SK-N-SH treated with all-trans-retinoic acid at 6 μM for 48 hours (cell line): ENCODE results near the gene PUM1.

ENCODE experiments used
- ATAC-seq: fragments of 200-7000 bp; cut with Tn5 transposase; 3 replicates; pipeline ENCODE4 v1.9.1; 2020; ENCODE audit warnings: mild to moderate bottlenecking, moderate library complexity
- ARNTL ChIP-seq: fragments of 450-650 bp; formaldehyde crosslinking; IDR thresholded peaks from 2 replicates; pipeline ENCODE4 v1.5.0; 2020; ENCODE audit warnings: low read depth, mild to moderate bottlenecking, moderate library complexity, borderline replicate concordance
- BACH2 ChIP-seq: fragments of 250-450 bp; sonication (Bioruptor Pico); IDR thresholded peaks from 2 replicates; pipeline ENCODE4 v1.9.0; 2021; ENCODE audit warnings: mild to moderate bottlenecking, borderline replicate concordance
- CREB5 ChIP-seq: fragments of 250-450 bp; sonication (Bioruptor Pico); IDR thresholded peaks from 2 replicates; pipeline ENCODE4 v1.5.1; 2020; ENCODE audit warnings: low read depth, mild to moderate bottlenecking, moderate library complexity
- CSDC2 ChIP-seq: fragments of 250-450 bp; sonication (Bioruptor Pico); IDR thresholded peaks from 2 replicates; pipeline ENCODE4 v1.5.0; 2020; ENCODE audit warnings: mild to moderate bottlenecking, moderate library complexity
- CSRNP3 ChIP-seq: fragments of 250-450 bp; sonication (Bioruptor Pico); IDR thresholded peaks from 2 replicates; pipeline ENCODE4 v1.5.1; 2021; ENCODE audit warnings: mild to moderate bottlenecking, moderate library complexity
- ESRRG ChIP-seq: fragments of 250-450 bp; sonication (Bioruptor Pico); IDR thresholded peaks from 2 replicates; pipeline ENCODE4 v1.6.1; 2021; ENCODE audit warnings: mild to moderate bottlenecking
- GLIS3 ChIP-seq: fragments of 250-450 bp; sonication (Bioruptor Pico); IDR thresholded peaks from 2 replicates; pipeline ENCODE4 v1.5.0; 2020; ENCODE audit warnings: mild to moderate bottlenecking, moderate library complexity
- ISL1 ChIP-seq: fragments of 250-450 bp; sonication (Bioruptor Pico); IDR thresholded peaks from 2 replicates; pipeline ENCODE4 v2.1.2; 2022; ENCODE audit warnings: mild to moderate bottlenecking, moderate library complexity
- OSR1 ChIP-seq: fragments of 250-450 bp; sonication (Bioruptor Pico); IDR thresholded peaks from 2 replicates; pipeline ENCODE4 v1.8.0; 2022; ENCODE audit warnings: moderate library complexity, mild to moderate bottlenecking, inconsistent platforms
- PATZ1 ChIP-seq: fragments of 250-450 bp; sonication (Bioruptor Pico); IDR thresholded peaks from 2 replicates; pipeline ENCODE4 v1.8.0; 2020; ENCODE audit warnings: mild to moderate bottlenecking, moderate library complexity, borderline replicate concordance
- POU6F1 ChIP-seq: fragments of 250-450 bp; sonication (Bioruptor Pico); IDR thresholded peaks from 2 replicates; pipeline ENCODE4 v1.8.0; 2021; ENCODE audit warnings: low read depth, mild to moderate bottlenecking, moderate library complexity, borderline replicate concordance
- PPARA ChIP-seq: fragments of 250-450 bp; sonication (Bioruptor Pico); IDR thresholded peaks from 2 replicates; pipeline ENCODE4 v1.5.0; 2020; ENCODE audit warnings: mild to moderate bottlenecking, borderline replicate concordance
- RARB ChIP-seq: fragments of 250-450 bp; sonication (Bioruptor Pico); IDR thresholded peaks from 2 replicates; pipeline ENCODE4 v1.8.0; 2021; ENCODE audit warnings: mild to moderate bottlenecking, moderate library complexity
- SNAI2 ChIP-seq: fragments of 250-450 bp; sonication (Bioruptor Pico); IDR thresholded peaks from 2 replicates; pipeline ENCODE4 v1.5.0; 2020; ENCODE audit warnings: mild to moderate bottlenecking, moderate library complexity
- TCF4 ChIP-seq: fragments of 250-450 bp; sonication (Bioruptor Pico); IDR thresholded peaks from 2 replicates; pipeline ENCODE4 v1.8.0; 2021; ENCODE audit warnings: mild to moderate bottlenecking, moderate library complexity, borderline replicate concordance
- TOX ChIP-seq: fragments of 250-450 bp; sonication (Bioruptor Pico); IDR thresholded peaks from 2 replicates; pipeline ENCODE4 v1.8.0; 2021; ENCODE audit warnings: mild to moderate bottlenecking, moderate library complexity, borderline replicate concordance
- TSHZ2 ChIP-seq: fragments of 250-450 bp; sonication (Bioruptor Pico); IDR thresholded peaks from 2 replicates; pipeline ENCODE4 v1.5.0; 2020; ENCODE audit warnings: mild to moderate bottlenecking, moderate library complexity
- ZC3H10 ChIP-seq: fragments of 250-450 bp; sonication (Bioruptor Pico); IDR thresholded peaks from 2 replicates; pipeline ENCODE4 v1.5.1; 2021; ENCODE audit warnings: mild to moderate bottlenecking, moderate library complexity
- ZFP3 ChIP-seq: fragments of 250-450 bp; sonication (Bioruptor Pico); IDR thresholded peaks from 2 replicates; pipeline ENCODE4 v1.5.0; 2020; ENCODE audit warnings: mild to moderate bottlenecking, moderate library complexity
- ZFP30 ChIP-seq: fragments of 450-650 bp; formaldehyde crosslinking; IDR thresholded peaks from 2 replicates; pipeline ENCODE4 v1.5.0; 2022; ENCODE audit warnings: mild to moderate bottlenecking, moderate library complexity
- ZNF565 ChIP-seq: fragments of 450-650 bp; formaldehyde crosslinking; conservative IDR thresholded peaks from 2 replicates; pipeline ENCODE4 v1.5.0; 2020; ENCODE audit warnings: low read depth, mild to moderate bottlenecking, moderate library complexity
- ZNF70 ChIP-seq: fragments of 450-650 bp; formaldehyde crosslinking; IDR thresholded peaks from 2 replicates; pipeline ENCODE4 v1.5.0; 2020; ENCODE audit warnings: mild to moderate bottlenecking, moderate library complexity
- ZNF8 ChIP-seq: fragments of 450-650 bp; formaldehyde crosslinking; IDR thresholded peaks from 2 replicates; pipeline ENCODE4 v1.5.0; 2020; ENCODE audit warnings: mild to moderate bottlenecking, moderate library complexity

Gene PUM1

GRCh38 chr1:31010086-31010989, 55.2 kb downstream of the PUM1 start:
- TF ChIP-seq ZNF70 (CRISPR knock-in tag), result no peak
- no peak for TF ChIP-seq ZFP30 (CRISPR knock-in tag)
- TF ChIP-seq ARNTL, result no peak
- TF ChIP-seq PPARA, result no peak
- TF ChIP-seq OSR1 (CRISPR knock-in tag), result no peak
- no peak for TF ChIP-seq TCF4
- no peak for TF ChIP-seq GLIS3 (CRISPR knock-in tag)
- no peak for TF ChIP-seq CSRNP3 (CRISPR knock-in tag)
- peak; percentile 12; the same call in 2 of the 3 replicates for ATAC-seq

- peak; percentile 86 for ATAC-seq
- TF ChIP-seq ZC3H10 (peak; percentile 76), ISL1 (peak; percentile 73), CSRNP3 (CRISPR knock-in tag) (no peak)
- TF ChIP-seq, all 23 proteins: peak for 2
These were observed 58.0 kb downstream of the PUM1 start for GRCh38 chr1:31007462-31007991.

GRCh38 chr1:31006747-31007146, 58.8 kb downstream of the PUM1 start:
- TF ChIP-seq ZNF70 (CRISPR knock-in tag), result no peak
- no peak for TF ChIP-seq ZNF8 (CRISPR knock-in tag)
- no peak for TF ChIP-seq OSR1 (CRISPR knock-in tag)
- no peak for TF ChIP-seq TOX (CRISPR knock-in tag)
- TF ChIP-seq ZFP3 (CRISPR knock-in tag), result no peak
- no peak for TF ChIP-seq GLIS3 (CRISPR knock-in tag)
- no peak for TF ChIP-seq CREB5 (CRISPR knock-in tag)
- no peak for TF ChIP-seq TCF4
- no peak for TF ChIP-seq BACH2
- no peak for TF ChIP-seq ZNF565
- TF ChIP-seq ZFP30 (CRISPR knock-in tag), result no peak
- TF ChIP-seq POU6F1 (CRISPR knock-in tag), result no peak
- no peak for TF ChIP-seq SNAI2 (CRISPR knock-in tag)
- no peak for TF ChIP-seq CSDC2 (CRISPR knock-in tag)
- TF ChIP-seq PPARA, result no peak
- no peak for TF ChIP-seq RARB (CRISPR knock-in tag)
- TF ChIP-seq PATZ1 (CRISPR knock-in tag), result no peak
- no peak for TF ChIP-seq ESRRG
- no peak for TF ChIP-seq CSRNP3 (CRISPR knock-in tag)
- no peak for TF ChIP-seq TSHZ2 (CRISPR knock-in tag)
- ATAC-seq, result no peak
